Endothelial cell of umbilical vein (primary cell): ENCODE data around the gene RNF150. TPM values are rescaled to one million over a fixed set of nuclear protein-coding genes. Genes with fewer than 3 reads are reported as not detected.

Source experiments
- BruUV-seq: library from RNA; stranded (reverse); fragments of 400-500 nt; replicated peaks from 2 replicates; lab custom pipeline; 2021; lab: Mats Ljungman, UMichigan
- CTCF ChIA-PET: fragments of 300-600, 350-600 bp; sonication (Branson Sonifier 250); formaldehyde crosslinking; loops from one replicate; lab custom pipeline; 2021; ENCODE audit warnings: antibody characterized with exemption, inconsistent platforms; lab: Charles Lee
- POLR2A ChIA-PET: fragments of 300-600, 350-600 bp; sonication (Branson Sonifier 250); formaldehyde crosslinking; loops from one replicate; lab custom pipeline; 2021; ENCODE audit warnings: antibody characterized with exemption, inconsistent platforms; lab: Charles Lee
- DNase-seq: peaks from one replicate; pipeline ENCODE4 v3.0.0-alpha.2; 2011; ENCODE audit warnings: low read depth, low spot score
- FAIRE-seq: peaks from 2 replicates; lab custom pipeline; 2011; peaks lifted over from hg19 to GRCh38; lab: Jason Lieb, UNC
- H2AFZ ChIP-seq: 2 replicates; pipeline ENCODE4 v1.6.0; 2012; ENCODE audit warnings: low read depth, low read length, control low read depth, inconsistent platforms
- H3K27ac ChIP-seq: 2 replicates; pipeline ENCODE4 v1.5.1; 2011; ENCODE audit warnings: low read depth, mild to moderate bottlenecking, control low read depth, low read length, moderate library complexity; ENCODE audit not compliant: insufficient read depth
- H3K27me3 ChIP-seq, 2 experiments: 2 replicates each; pipeline versions ENCODE4 v1.6.0 to v1.6.1; 2011; ENCODE audit warnings: low read length in 2 of 2, mixed read lengths in 1 of 2; ENCODE audit not compliant: control insufficient read depth in 2 of 2, insufficient read depth in 2 of 2
- H3K36me3 ChIP-seq, 2 experiments: 2 replicates in 1 of 2; 3 replicates in 1 of 2; pipeline ENCODE4 v1.5.1; 2011; ENCODE audit warnings: low read length in 2 of 2, mild to moderate bottlenecking in 1 of 2, moderate library complexity in 1 of 2; ENCODE audit not compliant: control insufficient read depth in 2 of 2, insufficient read depth in 2 of 2; ENCODE audit errors: extremely low read depth in 1 of 2
- H3K4me1 ChIP-seq: 3 replicates; pipeline ENCODE4 v1.5.1; 2011; ENCODE audit warnings: mild to moderate bottlenecking, low read length; ENCODE audit not compliant: control insufficient read depth, insufficient read depth; ENCODE audit errors: extremely low read depth
- H3K4me2 ChIP-seq: 2 replicates; pipeline ENCODE4 v1.6.1; 2011; ENCODE audit warnings: low read length, control low read depth, mixed read lengths; ENCODE audit not compliant: insufficient read depth
- H3K4me3 ChIP-seq, 3 experiments: fragments of 200-600 bp in 1 of 3; sonication (generic), shearing (Covaris generic) in 1 of 3; replicated peaks in 1 of 3; 2 replicates each; pipeline ENCODE4 v1.5.1; 2011 to 2016; ENCODE audit warnings: control low read depth in 3 of 3, low read length in 3 of 3, mild to moderate bottlenecking in 2 of 3, inconsistent platforms in 1 of 3, low read depth in 1 of 3, moderate library complexity in 1 of 3; ENCODE audit not compliant: insufficient read depth in 1 of 3
- H3K79me2 ChIP-seq: 2 replicates; pipeline ENCODE4 v1.6.0; 2012; ENCODE audit warnings: low read length, inconsistent platforms; ENCODE audit not compliant: control insufficient read depth, insufficient read depth
- H3K9ac ChIP-seq: replicated peaks from 2 replicates; pipeline ENCODE3; 2011; ENCODE audit warnings: low read length, control low read depth; ENCODE audit not compliant: insufficient read depth; ENCODE audit errors: extremely low read depth
- H3K9me1 ChIP-seq: replicated peaks from 3 replicates; pipeline ENCODE4 v1.6.0; 2011; ENCODE audit warnings: mild to moderate bottlenecking, low read length; ENCODE audit not compliant: control insufficient read depth, insufficient read depth; ENCODE audit errors: extremely low read depth
- H3K9me3 ChIP-seq: replicated peaks from 2 replicates; pipeline ENCODE4 v1.5.1; 2012; ENCODE audit warnings: low read length, inconsistent platforms; ENCODE audit not compliant: control insufficient read depth, insufficient read depth
- H4K20me1 ChIP-seq: replicated peaks from 2 replicates; pipeline ENCODE3; 2011; ENCODE audit warnings: mild to moderate bottlenecking, low read length; ENCODE audit not compliant: control insufficient read depth, insufficient read depth; ENCODE audit errors: extremely low read depth
- CTCF ChIP-seq, 2 donors: IDR thresholded peaks; 1 replicate in 1 of 2; 2 replicates in 1 of 2; pipeline ENCODE4 v1.5.1; 2011; ENCODE audit warnings: low read length in 2 of 2, mild to moderate bottlenecking in 2 of 2, moderate library complexity in 2 of 2, control low read depth in 1 of 2, inconsistent platforms in 1 of 2, low read depth in 1 of 2; ENCODE audit not compliant: insufficient read depth in 1 of 2; ENCODE audit errors: extremely low read depth in 1 of 2
- EZH2 ChIP-seq: IDR thresholded peaks from 2 replicates; pipeline ENCODE4 v1.6.1; 2012; ENCODE audit warnings: borderline replicate concordance, low read depth, mild to moderate bottlenecking, moderate library complexity, low read length, inconsistent platforms; ENCODE audit not compliant: severe bottlenecking
- FOS ChIP-seq: IDR thresholded peaks from 2 replicates; pipeline ENCODE4 v1.6.1; 2011; ENCODE audit warnings: mild to moderate bottlenecking, low read length, moderate library complexity, borderline replicate concordance; ENCODE audit not compliant: insufficient read depth
- GATA2 ChIP-seq: IDR thresholded peaks from 2 replicates; pipeline ENCODE4 v1.7.0; 2011; ENCODE audit warnings: low read depth, mild to moderate bottlenecking, moderate library complexity, mixed read lengths, low read length; ENCODE audit not compliant: insufficient read length, insufficient read depth
- JUN ChIP-seq: IDR thresholded peaks from 2 replicates; pipeline ENCODE4 v1.6.1; 2011; ENCODE audit warnings: borderline replicate concordance, low read depth; ENCODE audit not compliant: insufficient read length, insufficient read depth
- MAX ChIP-seq: IDR thresholded peaks from 2 replicates; pipeline ENCODE4 v1.6.1; 2011; ENCODE audit not compliant: insufficient read depth, insufficient read length
- POLR2A ChIP-seq: IDR thresholded peaks from 2 replicates; pipeline ENCODE4 v1.6.1; 2012; ENCODE audit warnings: low read depth, mild to moderate bottlenecking, control low read depth, low read length
- POLR2AphosphoS5 ChIP-seq: IDR thresholded peaks from 2 replicates; pipeline ENCODE4 v1.6.1; 2012; ENCODE audit warnings: low read depth, mild to moderate bottlenecking, control low read depth, low read length, moderate library complexity; ENCODE audit not compliant: insufficient read depth
- dilution Hi-C: fragments of 300-500 bp; cut with MboI; formaldehyde crosslinking; loops from one replicate; pipeline ENCODE4 v1.15.0; 2019; ENCODE audit warnings: low sequenced_read_pairs; ENCODE audit not compliant: extremely low pct_ligation_motif_present
- intact Hi-C: fragments of 100-400 bp; cut with micrococcal nuclease; formaldehyde crosslinking; loops from one replicate; pipeline ENCODE4 v1.10.0; 2022
- polyA plus RNA-seq, 4 experiments: library from polyadenylated mRNA; depleted of rRNA in 3 of 4; stranded (reverse) in 3 of 4; unstranded in 1 of 4; fragments of >200 nt; gene quantifications; 2 replicates each; pipeline versions ENCODE4 v1.2.1 to v1.2.3, GENCODE V29; 2011 to 2012; ENCODE audit warnings: missing spikeins in 1 of 4
- total RNA-seq: library from RNA; stranded (reverse); gene quantifications from 2 replicates; pipeline ENCODE4 v1.2.3, GENCODE V29; 2021

RNF150 gene
- total and polyA plus RNA-seq, 2 donors (not counting 3 experiments of a cell fraction or from before 2014, with no cell fraction given): 0.33 to 0.35 TPM

GRCh38 chr4:140854168-140854567 lies 279.1 kb downstream of the RNF150 start:
- CTCF ChIA-PET: interaction anchor here (0.9 to 6.0 kb wide), 5 partner anchors 18 to 493 kb away, joined by 3 to 118 read pairs (median 4); no protein-coding TSS in a partner anchor
- Histone ChIP-seq H3K9me1 (no peaks in the 10 kb centered on the region), H3K27ac (no peak overlapping the region), H3K4me2 (no peak overlapping the region), H3K36me3 (no peaks in the 10 kb centered on the region), H3K4me1 (no peaks in the 10 kb centered on the region), H3K9ac (no peak overlapping the region), H4K20me1 (no peaks in the 10 kb centered on the region), H3K4me3 (no peak overlapping the region), H3K9me3 (no peaks in the 10 kb centered on the region), H3K79me2 (no peaks in the 10 kb centered on the region), H3K27me3 (peaks cover 6% of the 10 kb centered on the region in 2 experiments), H2AFZ (no peak overlapping the region)
- no TSS peak for BruUV-seq
- TF ChIP-seq CTCF (IDR thresholded peaks at IDR 0.05; ENCODE audit: extremely low read depth in 1 of 2, insufficient read depth in 1 of 2, low read depth in 1 of 2, low read length in 2 of 2): no peak
- no peak for TF ChIP-seq EZH2
- TF ChIP-seq POLR2A: no peak
- TF ChIP-seq JUN: no peak
- no peak for TF ChIP-seq GATA2
- DNase-seq (no peak), FAIRE-seq (no peak)
- POLR2A ChIA-PET: no interaction called here
- dilution Hi-C loops: no loop called here
- intact Hi-C loops: no loop called here

- H3K79me2 ChIP-seq: no peaks in the 10 kb centered on the region
- ChIA-PET CTCF (interaction anchor here (0.6 to 6.0 kb wide), 14 partner anchors 16 to 498 kb away, joined by 3 to 118 read pairs (median 6); partner anchors contain the start of genes CLGN and SCOC), POLR2A (no interaction called here)
- no peaks in the 10 kb centered on the region for H3K36me3 ChIP-seq
- no peaks in the 10 kb centered on the region for H3K9me1 ChIP-seq
- no peak overlapping the region for H3K9ac ChIP-seq
- no peak overlapping the region for H3K4me2 ChIP-seq
- no peak overlapping the region for H3K27ac ChIP-seq
- intact Hi-C loops: loop anchor here (1.0 kb wide), 8 partner anchors 95 to 492 kb away; partner anchors contain the start of genes CLGN and ELMOD2
- H4K20me1 ChIP-seq: no peaks in the 10 kb centered on the region
- BruUV-seq: no TSS peak
- dilution Hi-C loops: no loop called here
- FAIRE-seq (no peak), DNase-seq (no peak)
- no peaks in the 10 kb centered on the region for H3K9me3 ChIP-seq
- no peak for TF ChIP-seq POLR2AphosphoS5
- no peak for TF ChIP-seq GATA2
- TF ChIP-seq EZH2: no peak
- TF ChIP-seq JUN: no peak
- no peak for TF ChIP-seq MAX
- TF ChIP-seq FOS: no peak
- H3K4me1 ChIP-seq: no peaks in the 10 kb centered on the region
- H3K4me3 ChIP-seq: no peak overlapping the region
- H3K27me3 ChIP-seq: peaks cover 5 to 9% of the 10 kb centered on the region in 2 experiments
- H2AFZ ChIP-seq: no peak overlapping the region
Observed at GRCh38 chr4:140851804-140852203, 281.5 kb downstream of the RNF150 start.
